GM12878 (cell line): ENCODE data around the gene BORCS8. TPM values are rescaled to one million over a fixed set of nuclear protein-coding genes. Genes with fewer than 3 reads are reported as not detected.
A peak's percentile ranks its signal among the peaks of the same experiment; 100 is the strongest.

Experiments used
- ATAC-seq: fragments of 200-7000 bp; cut with Tn5 transposase; 3 replicates; pipeline ENCODE4 v1.9.1; 2020; ENCODE audit warnings: mild to moderate bottlenecking, moderate library complexity
- BruUV-seq: library from RNA; stranded (reverse); fragments of 400-500 nt; replicated peaks from 2 replicates; lab custom pipeline; 2021; lab: Mats Ljungman, UMichigan
- CTCF ChIA-PET: fragments of 300-600 bp; sonication (Branson Sonifier 250); formaldehyde crosslinking; extraction: SDS; loops from one replicate; lab custom pipeline; 2021; ENCODE audit warnings: inconsistent platforms; lab: Yijun Ruan, JAX
- POLR2A ChIA-PET: fragments of 350-600 bp; formaldehyde crosslinking; extraction: SDS; loops from one replicate; lab custom pipeline; 2021; ENCODE audit warnings: inconsistent platforms; lab: Charles Lee
- RAD21 ChIA-PET: fragments of 300-600 bp; sonication (Branson Sonifier 250); formaldehyde crosslinking; loops from one replicate; lab custom pipeline; 2023; ENCODE audit warnings: antibody characterized with exemption; ENCODE audit not compliant: unreplicated experiment; lab: Charles Lee
- SMC1A ChIA-PET: fragments of 300-600 bp; sonication (Branson Sonifier 250); formaldehyde crosslinking; loops from one replicate; lab custom pipeline; 2023; ENCODE audit not compliant: unreplicated experiment, uncharacterized antibody; lab: Charles Lee
- DNase-seq: peaks from one replicate; pipeline ENCODE4 v3.0.0-alpha.2; 2011; ENCODE audit warnings: low read depth, low spot score
- FAIRE-seq: peaks from 3 replicates; lab custom pipeline; 2011; peaks lifted over from hg19 to GRCh38; lab: Jason Lieb, UNC
- H2AFZ ChIP-seq: 2 replicates; pipeline ENCODE4 v1.6.0; 2011; ENCODE audit warnings: low read depth, low read length, control low read depth; ENCODE audit not compliant: control insufficient read depth
- H3K27ac ChIP-seq: 2 replicates; pipeline ENCODE4 v1.5.1; 2011; ENCODE audit warnings: control low read depth; ENCODE audit not compliant: control insufficient read depth, insufficient read depth
- H3K27me3 ChIP-seq, 2 experiments: replicated peaks in 1 of 2; 2 replicates each; pipeline versions ENCODE4 v1.6.0 to v1.6.1; 2011; ENCODE audit warnings: low read length in 1 of 2; ENCODE audit not compliant: control insufficient read depth in 2 of 2, insufficient read depth in 2 of 2
- H3K36me3 ChIP-seq, 2 experiments: 2 replicates each; pipeline ENCODE4 v1.5.1; 2011; ENCODE audit warnings: low read length in 1 of 2; ENCODE audit not compliant: control insufficient read depth in 2 of 2, insufficient read depth in 2 of 2
- H3K4me1 ChIP-seq: 2 replicates; pipeline ENCODE4 v1.6.1; 2011; ENCODE audit warnings: mild to moderate bottlenecking, low read length, moderate library complexity, mixed read lengths; ENCODE audit not compliant: control insufficient read depth, insufficient read depth
- H3K4me2 ChIP-seq: 2 replicates; pipeline ENCODE4 v1.6.0; 2011; ENCODE audit warnings: control low read depth; ENCODE audit not compliant: control insufficient read depth, insufficient read depth
- H3K4me3 ChIP-seq: fragments of 200-600 bp; sonication (generic); 2 replicates; pipeline ENCODE4 v1.5.1; 2016
- H3K79me2 ChIP-seq: 2 replicates; pipeline ENCODE4 v1.6.0; 2011; ENCODE audit warnings: low read length; ENCODE audit not compliant: control insufficient read depth, insufficient read depth
- H3K9ac ChIP-seq: 2 replicates; pipeline ENCODE4 v1.8.0; 2011; ENCODE audit warnings: low read length, control low read depth, mixed read lengths; ENCODE audit not compliant: control insufficient read depth, insufficient read depth
- H3K9me3 ChIP-seq: replicated peaks from 3 replicates; pipeline ENCODE4 v1.5.1; 2011; ENCODE audit warnings: mild to moderate bottlenecking, low read length; ENCODE audit not compliant: control insufficient read depth, insufficient read depth
- H4K20me1 ChIP-seq: 2 replicates; pipeline ENCODE4 v1.6.0; 2011; ENCODE audit not compliant: control insufficient read depth, insufficient read depth
- BCL11A ChIP-seq: IDR thresholded peaks from 2 replicates; pipeline ENCODE4 v1.6.1; 2011; ENCODE audit warnings: low read depth, low read length
- DPF2 ChIP-seq: fragments of 450-650 bp; IDR thresholded peaks from 2 replicates; pipeline ENCODE4 v1.6.1; 2017; ENCODE audit warnings: mild to moderate bottlenecking
- HDAC2 ChIP-seq: fragments of 200-600 bp; sonication (generic); IDR thresholded peaks from 2 replicates; pipeline ENCODE4 v1.6.1; 2017
- MEF2B ChIP-seq: fragments of 450-650 bp; IDR thresholded peaks from 2 replicates; pipeline ENCODE4 v1.6.1; 2018; ENCODE audit warnings: mild to moderate bottlenecking, moderate library complexity; ENCODE audit not compliant: partially characterized antibody, poor library complexity, severe bottlenecking
- NR2F1 ChIP-seq: fragments of 450-650 bp; conservative IDR thresholded peaks from 2 replicates; pipeline ENCODE4 v1.6.1; 2017; ENCODE audit warnings: mild to moderate bottlenecking
- SMC3 ChIP-seq: IDR thresholded peaks from 2 replicates; pipeline ENCODE4 v1.6.1; 2011; ENCODE audit warnings: low read length, improper control_type of control experiment, borderline replicate concordance
- ZNF687 ChIP-seq: fragments of 450-650 bp; IDR thresholded peaks from 2 replicates; pipeline ENCODE4 v1.6.1; 2017; ENCODE audit warnings: mild to moderate bottlenecking, moderate library complexity
- WGBS: methylation state at CpG from one replicate; pipeline ENCODE4 v1.1.6; 2016; ENCODE audit warnings: low lambda C conversion rate; ENCODE audit not compliant: insufficient replicate concordance, insufficient coverage; ENCODE audit errors: missing lambda C conversion rate; 5-methylcytosine and 5-hydroxymethylcytosine counted together
- in situ Hi-C: fragments of 300-500 bp; cut with MboI; formaldehyde crosslinking; loops from 9 replicates; pipeline ENCODE4 v1.14.3; 2018; ENCODE audit warnings: mixed read lengths
- intact Hi-C: fragments of 100-400 bp; cut with micrococcal nuclease; formaldehyde crosslinking; loops from one replicate; pipeline ENCODE4 v1.14.2; 2022; ENCODE audit not compliant: unreplicated experiment
- polyA plus RNA-seq, 11 experiments: library from polyadenylated mRNA; depleted of rRNA in 4 of 11; unstranded in 6 of 11; stranded (reverse) in 5 of 11; fragments of >200 nt; fragmentation: Nextera tagmentation in 4 of 11; fragmentation: Illumina TruSeq in 1 of 11; extraction: Ambion mirVana in 4 of 11; extraction: Trizol in 1 of 11; gene quantifications; 1 replicate in 1 of 11; 2 replicates in 10 of 11; pipeline versions ENCODE4 v1.2.1 to v1.2.3, GENCODE V29; 2011 to 2016; ENCODE audit warnings: inconsistent platforms in 2 of 11, missing spikeins in 2 of 11, low read depth in 1 of 11
- total RNA-seq, 4 experiments: library from RNA; depleted of rRNA in 3 of 4; stranded (reverse); fragments of >200 nt in 3 of 4; fragmentation: Illumina TruSeq in 1 of 4; extraction: Trizol in 1 of 4; gene quantifications; 2 replicates each; pipeline versions ENCODE4 v1.2.1 to v1.2.3, GENCODE V29; 2013 to 2021
- TF ChIP-seq, protein P1 (sequence below): IDR thresholded peaks from 2 replicates; pipeline ENCODE4 v1.6.1; 2011; ENCODE audit warnings: borderline replicate concordance, low read depth, mild to moderate bottlenecking, moderate library complexity, low read length; ENCODE audit not compliant: insufficient read depth, poor library complexity, severe bottlenecking

BORCS8 gene
- total and polyA plus RNA-seq, 10 of the 15 experiments (the other 5 are each of a cell fraction or from before 2014, with no cell fraction given), result 3.7 to 40.3 (median 23.4) TPM

- ChIA-PET CTCF (interaction anchor here (0.7 to 6.8 kb wide), 10 partner anchors 15 to 89 kb away, joined by 3 to 76 read pairs (median 6); partner anchors contain the start of genes BORCS8 and RFXANK), SMC1A (interaction anchor here (1.4 kb wide), 2 partner anchors 87 to 88 kb away, joined by 3 to 4 read pairs; no protein-coding TSS in a partner anchor), POLR2A (interaction anchor here (0.9 kb wide), 1 partner anchor 17 kb away, joined by 3 read pairs; no protein-coding TSS in a partner anchor), RAD21 (interaction anchor here (5.3 kb wide), 1 partner anchor 35 kb away, joined by 39 read pairs; no protein-coding TSS in a partner anchor)
- FAIRE-seq (no peak), ATAC-seq (no peak), DNase-seq (no peak)
- intact Hi-C loops (loop anchor here (1.0 kb wide), 1 partner anchor 87 kb away; no protein-coding TSS in a partner anchor), in situ Hi-C loops (loop anchor here (5.0 to 10.0 kb wide), 3 partner anchors 37 to 355 kb away; no protein-coding TSS in a partner anchor)
- Histone ChIP-seq H3K4me3 (no peak overlapping the region), H4K20me1 (no peaks in the 10 kb centered on the region), H3K9me3 (no peaks in the 10 kb centered on the region; the same call in 2 of the 3 replicates), H3K9ac (no peak overlapping the region), H3K4me2 (no peak overlapping the region), H3K79me2 (peaks cover 9% of the 10 kb centered on the region), H2AFZ (no peak overlapping the region), H3K4me1 (peaks cover 6% of the 10 kb centered on the region; the same call in 1 of the 2 replicates), H3K36me3 (no peaks in the 10 kb centered on the region), H3K27ac (no peak overlapping the region), H3K27me3 (no peaks in the 10 kb centered on the region)
- BruUV-seq, result no TSS peak
- TF ChIP-seq DPF2, result 0 out of 2 replicates have a peak, but pooled peaks have one; percentile 37
- TF ChIP-seq MEF2B, result no peak
- 21% methylated on average over 5 of the region's 5 CpGs for WGBS
Measured at GRCh38 chr19:19139876-19140229, 52.1 kb downstream of the BORCS8 start.

- BruUV-seq, result no TSS peak
- H3K36me3 ChIP-seq, result no peaks in the 10 kb centered on the region
- peak within 1 kb of the TSS; percentile 98 for H3K4me2 ChIP-seq
- peaks cover 9% of the 10 kb centered on the region for H3K79me2 ChIP-seq
- ATAC-seq, result peak; percentile 100
- intact Hi-C loops (no loop called here), in situ Hi-C loops (no loop called here)
- 3% methylated on average over 36 of the region's 42 CpGs for WGBS
- H3K9ac ChIP-seq, result peak within 1 kb of the TSS; percentile 98
- DNase-seq, result peak; percentile 98
- no peaks in the 10 kb centered on the region; the same call in 2 of the 3 replicates for H3K9me3 ChIP-seq
- peak; percentile 96 for FAIRE-seq
- H3K27ac ChIP-seq, result peak within 1 kb of the TSS; percentile 76
- H3K27me3 ChIP-seq, result no peaks in the 10 kb centered on the region
- SMC1A ChIA-PET, result interaction anchor here (1.0 to 1.4 kb wide), 2 partner anchors 84 to 85 kb away, joined by 3 read pairs; no protein-coding TSS in a partner anchor
- POLR2A ChIA-PET, result interaction anchor here (0.6 kb wide), 1 partner anchor 497 kb away, joined by 3 read pairs; no protein-coding TSS in a partner anchor
- peak within 1 kb of the TSS; percentile 99 for H2AFZ ChIP-seq
- CTCF ChIA-PET, result interaction anchor here (0.9 to 6.8 kb wide), 9 partner anchors 14 to 85 kb away, joined by 3 to 76 read pairs (median 6); partner anchors contain the start of gene MEF2B
- RAD21 ChIA-PET, result interaction anchor here (1.1 kb wide), 1 partner anchor 36 kb away, joined by 3 read pairs; no protein-coding TSS in a partner anchor
- H3K4me1 ChIP-seq, result peaks cover 6% of the 10 kb centered on the region; the same call in 1 of the 2 replicates
- H4K20me1 ChIP-seq, result no peaks in the 10 kb centered on the region
- H3K4me3 ChIP-seq, result peak within 1 kb of the TSS; percentile 77
- TF ChIP-seq ZNF687, result 0 out of 2 replicates have a peak, but pooled peaks have one; percentile 35
- no peak for TF ChIP-seq HDAC2
- no peak for TF ChIP-seq SMC3
- TF ChIP-seq BCL11A, result no peak
- TF ChIP-seq NR2F1, result peak; percentile 12; the same call in 1 of the 2 replicates
- TF ChIP-seq, protein P1, sequence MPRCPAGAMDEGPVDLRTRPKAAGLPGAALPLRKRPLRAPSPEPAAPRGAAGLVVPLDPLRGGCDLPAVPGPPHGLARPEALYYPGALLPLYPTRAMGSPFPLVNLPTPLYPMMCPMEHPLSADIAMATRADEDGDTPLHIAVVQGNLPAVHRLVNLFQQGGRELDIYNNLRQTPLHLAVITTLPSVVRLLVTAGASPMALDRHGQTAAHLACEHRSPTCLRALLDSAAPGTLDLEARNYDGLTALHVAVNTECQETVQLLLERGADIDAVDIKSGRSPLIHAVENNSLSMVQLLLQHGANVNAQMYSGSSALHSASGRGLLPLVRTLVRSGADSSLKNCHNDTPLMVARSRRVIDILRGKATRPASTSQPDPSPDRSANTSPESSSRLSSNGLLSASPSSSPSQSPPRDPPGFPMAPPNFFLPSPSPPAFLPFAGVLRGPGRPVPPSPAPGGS, result no peak
Measured at GRCh38 chr19:19138109-19138981, 53.6 kb downstream of the BORCS8 start, which contains the start of gene TMEM161A. Gene TMEM161A, minus strand, starts transcription at chr19:19138478. Its CDS starts 50 bp downstream, at chr19:19138428.
